ENCODE results near the gene TBC1D4. TPM values are rescaled to one million over a fixed set of nuclear protein-coding genes. Genes with fewer than 3 reads are reported as not detected.
"Not testable (repeated sequence)": the region's sequence is repeated elsewhere in the genome, so short reads cannot be mapped to it uniquely, and the experiment has no call there.

Gene TBC1D4
- polyA plus RNA-seq, 3 donors = 5.2 to 13.9 (median 11.8) TPM

GRCh38 chr13:75285310-75285709, 196.7 kb downstream of the TBC1D4 start:
- 80 to 86% (median 86%) methylated on average over 1 of the region's 1 CpG for WGBS, 3 donors
- H3K27ac ChIP-seq (ENCODE audit: low read depth, low read length) = no peak overlapping the region

GRCh38 chr13:75279834-75280369, 202.1 kb downstream of the TBC1D4 start:
- 82 to 90% (median 89%) methylated on average over 8 of the region's 8 CpGs for WGBS, 3 donors
- no peak overlapping the region for H3K27ac ChIP-seq (ENCODE audit: low read depth, low read length)

- WGBS, 3 donors = 92 to 95% (median 94%) methylated on average over 4 of the region's 4 CpGs
- H3K27ac ChIP-seq (ENCODE audit: low read depth, low read length) = not testable (repeated sequence)
Measured at GRCh38 chr13:75273695-75274094, 208.3 kb downstream of the TBC1D4 start.

- no peak overlapping the region for H3K27ac ChIP-seq (ENCODE audit: low read depth, low read length)
- 94 to 100% (median 98%) methylated on average over 1 of the region's 1 CpG for WGBS, 3 donors
Measured at GRCh38 chr13:75271846-75272245, 210.1 kb downstream of the TBC1D4 start.

- 94 to 98% (median 98%) methylated on average over 20 to 24 of the region's 24 CpGs for WGBS, 3 donors
Measured at GRCh38 chr13:75268481-75268880, 213.5 kb downstream of the TBC1D4 start.

GRCh38 chr13:75264611-75265010, 217.4 kb downstream of the TBC1D4 start:
- WGBS, 3 donors = 90 to 94% (median 93%) methylated on average over 2 of the region's 2 CpGs
- H3K27ac ChIP-seq (ENCODE audit: low read depth, low read length) = no peak overlapping the region

More at GRCh38 chr13:75268481-75268880, 213.5 kb downstream of the TBC1D4 start:
- H3K27ac ChIP-seq (ENCODE audit: low read depth, low read length) = not testable (repeated sequence)

GRCh38 chr13:75263741-75264407, 218.1 kb downstream of the TBC1D4 start:
- H3K27ac ChIP-seq (ENCODE audit: low read depth, low read length) = no peak overlapping the region
- WGBS, 3 donors = 2 to 84% (median 72%) methylated on average over 1 of the region's 1 CpG

- WGBS, 3 donors = 77 to 84% (median 79%) methylated on average over 3 of the region's 3 CpGs
- H3K27ac ChIP-seq (ENCODE audit: low read depth, low read length) = no peak overlapping the region
Measured at GRCh38 chr13:75258159-75258782, 223.7 kb downstream of the TBC1D4 start.

GRCh38 chr13:75256922-75257321, 225.0 kb downstream of the TBC1D4 start:
- H3K27ac ChIP-seq (ENCODE audit: low read depth, low read length) = no peak overlapping the region
- WGBS, 3 donors = 62 to 84% (median 81%) methylated on average over 3 of the region's 3 CpGs

- no peak overlapping the region for H3K27ac ChIP-seq (ENCODE audit: low read depth, low read length)
- 27 to 47% (median 33%) methylated on average over 1 of the region's 1 CpG for WGBS, 3 donors
Measured at GRCh38 chr13:75255653-75256052, 226.3 kb downstream of the TBC1D4 start.

- no peak overlapping the region for H3K27ac ChIP-seq (ENCODE audit: low read depth, low read length)
- 86 to 94% (median 93%) methylated on average over 6 of the region's 6 CpGs for WGBS, 3 donors
Measured at GRCh38 chr13:75255147-75255546, 226.8 kb downstream of the TBC1D4 start.

GRCh38 chr13:75251188-75251587, 230.8 kb downstream of the TBC1D4 start:
- no peak overlapping the region for H3K27ac ChIP-seq (ENCODE audit: low read depth, low read length)
- 62 to 76% (median 73%) methylated on average over 4 of the region's 4 CpGs for WGBS, 3 donors

- no peak overlapping the region for H3K27ac ChIP-seq (ENCODE audit: low read depth, low read length)
- 59 to 84% (median 61%) methylated on average over 7 of the region's 7 CpGs for WGBS, 3 donors
Measured at GRCh38 chr13:75250526-75251178, 231.3 kb downstream of the TBC1D4 start.

GRCh38 chr13:75245578-75245977, 236.4 kb downstream of the TBC1D4 start:
- not testable (repeated sequence) for H3K27ac ChIP-seq (ENCODE audit: low read depth, low read length)
- WGBS, 3 donors = 76 to 95% (median 90%) methylated on average over 4 to 5 of the region's 5 CpGs

GRCh38 chr13:75240240-75240639, 241.7 kb downstream of the TBC1D4 start:
- 87 to 90% (median 88%) methylated on average over 22 of the region's 22 CpGs for WGBS, 3 donors
- not testable (repeated sequence) for H3K27ac ChIP-seq (ENCODE audit: low read depth, low read length)

GRCh38 chr13:75236774-75237173, 245.2 kb downstream of the TBC1D4 start:
- H3K27ac ChIP-seq (ENCODE audit: low read depth, low read length) = no peak overlapping the region
- 79 to 89% (median 85%) methylated on average over 3 of the region's 3 CpGs for WGBS, 3 donors
